MM.1S (cell line): Measurements from ENCODE around the gene MCL1.

Source experiments
- CTCF ChIP-seq: fragments of 300-600 bp; sonication (generic); IDR thresholded peaks from 2 replicates; pipeline ENCODE4 v1.5.1; 2016; ENCODE audit warnings: antibody characterized with exemption, low read length, mixed read lengths
- EZH2 ChIP-seq: fragments of 300-600 bp; sonication (generic); optimal IDR thresholded peaks from 2 replicates; pipeline ENCODE3; 2017; ENCODE audit warnings: low read depth, mild to moderate bottlenecking, antibody characterized with exemption, low read length, mixed read lengths

- TF ChIP-seq CTCF (peak; percentile 82), EZH2 (no peak)
Observed at GRCh38 chr1:150621497-150622302, 42.3 kb upstream of the MCL1 start.
